GM21825 (cell line): ENCODE measurements around the gene GRB10.

Experiments
- ATAC-seq: cut with Tn5 transposase; IDR thresholded peaks from one replicate; pipeline ENCODE4 v1.9.1; 2021; ENCODE audit warnings: mild to moderate bottlenecking, moderate library complexity; ENCODE audit not compliant: unreplicated experiment

The GRB10 gene

GRCh38 chr7:50782375-50783208 lies at the start of gene GRB10:
Gene GRB10, minus strand, starts transcription at chr7:50782896. Its CDS starts 50,574 bp downstream, at chr7:50732322.
- ATAC-seq, result no peak

- ATAC-seq, result no peak
These were observed 46.1 kb upstream of the GRB10 start for GRCh38 chr7:50828801-50829200.

GRCh38 chr7:50828116-50828515 lies 45.4 kb upstream of the GRB10 start:
- ATAC-seq, result no peak

- ATAC-seq, result no peak
These were observed 44.6 kb upstream of the GRB10 start for GRCh38 chr7:50827281-50827680.

DNA sequence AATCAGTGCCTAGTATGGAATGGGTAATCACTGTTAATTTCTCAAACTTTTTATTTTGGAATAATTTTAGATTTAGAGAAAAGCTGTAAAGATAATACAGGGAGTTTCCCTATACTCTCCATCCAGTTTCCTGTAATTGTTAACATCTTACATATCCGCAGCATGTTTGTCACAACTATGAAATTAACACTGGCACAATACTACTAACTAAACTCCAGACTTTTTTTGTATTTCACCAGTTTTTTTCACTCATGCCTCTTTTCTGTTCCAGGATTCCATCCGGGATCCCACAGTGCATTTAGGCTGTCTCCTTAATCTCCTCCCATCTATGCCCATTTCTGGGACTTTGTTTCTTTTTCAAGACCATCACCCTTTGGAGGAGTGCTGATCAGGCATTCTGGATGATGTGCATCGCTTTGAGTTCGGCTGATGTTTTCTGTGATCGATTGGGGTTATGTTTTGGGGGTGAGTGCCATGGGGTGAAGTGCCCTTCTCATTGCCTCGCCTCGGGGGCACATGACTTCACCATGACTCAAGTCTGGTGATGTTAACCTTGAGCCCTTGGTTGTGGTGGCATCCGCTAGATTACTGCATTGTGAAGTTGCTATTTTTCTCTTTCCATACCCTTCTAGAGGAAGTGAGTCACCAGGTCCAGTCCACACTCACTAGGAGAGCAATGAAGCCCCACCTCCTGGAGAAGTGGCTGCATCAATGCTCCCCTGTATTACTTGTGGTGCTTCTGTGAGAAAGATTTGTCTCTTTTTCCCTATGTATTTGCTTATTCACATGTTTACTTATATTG lies 43.9 kb upstream of the GRB10 start:
- ATAC-seq, result no peak

DNA sequence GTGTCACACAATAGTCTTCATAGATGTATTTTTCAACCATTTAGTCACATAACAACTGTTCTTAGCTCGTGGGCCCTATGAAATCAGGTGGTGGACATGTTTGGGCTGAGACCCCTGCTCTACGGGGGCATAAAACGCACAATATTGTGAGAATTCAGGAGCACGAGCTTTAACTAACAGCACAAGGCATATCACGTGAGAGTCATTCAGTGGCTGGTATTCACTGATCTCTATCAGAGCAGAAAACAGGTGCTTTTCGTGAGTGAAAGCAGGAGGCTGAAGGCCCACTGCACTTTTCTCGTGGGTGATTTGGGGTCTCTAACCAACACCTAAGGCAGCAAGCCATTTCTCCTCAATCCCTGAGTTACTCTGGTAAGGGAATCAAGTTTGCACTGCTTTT lies 42.8 kb upstream of the GRB10 start:
- ATAC-seq, result no peak

DNA sequence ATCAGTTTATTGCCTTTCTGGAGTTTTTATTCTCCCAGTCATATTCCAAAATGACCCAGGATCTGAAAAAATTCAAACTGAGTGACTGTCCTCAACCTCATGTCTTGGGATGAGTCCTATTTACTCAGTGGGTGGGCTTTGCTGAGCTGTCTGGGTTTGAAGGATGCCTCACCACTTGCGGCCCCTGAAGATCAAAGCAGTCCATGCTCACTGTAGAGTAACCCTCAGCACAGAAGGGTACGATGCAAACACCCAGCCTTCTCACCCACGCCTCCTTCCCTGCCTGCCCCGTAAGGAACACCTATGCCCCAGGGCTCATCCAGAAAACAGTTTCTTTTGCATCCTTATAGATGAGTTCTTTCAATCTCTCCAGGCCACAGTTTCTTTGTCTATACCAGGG lies 42.2 kb upstream of the GRB10 start:
- ATAC-seq, result no peak

- no peak for ATAC-seq
These were observed 40.0 kb upstream of the GRB10 start for GRCh38 chr7:50822706-50823105.

GRCh38 chr7:50822110-50822509 lies 39.4 kb upstream of the GRB10 start:
- ATAC-seq, result no peak

GRCh38 chr7:50821457-50822008 lies 38.8 kb upstream of the GRB10 start:
- ATAC-seq, result no peak

- ATAC-seq, result no peak
These were observed 35.6 kb upstream of the GRB10 start for GRCh38 chr7:50818324-50818723.

- ATAC-seq, result no peak
These were observed 34.9 kb upstream of the GRB10 start for GRCh38 chr7:50817561-50817960.

- no peak for ATAC-seq
These were observed 32.4 kb upstream of the GRB10 start for GRCh38 chr7:50815138-50815537.

- ATAC-seq, result no peak
These were observed 31.5 kb upstream of the GRB10 start for GRCh38 chr7:50814166-50814565.

DNA sequence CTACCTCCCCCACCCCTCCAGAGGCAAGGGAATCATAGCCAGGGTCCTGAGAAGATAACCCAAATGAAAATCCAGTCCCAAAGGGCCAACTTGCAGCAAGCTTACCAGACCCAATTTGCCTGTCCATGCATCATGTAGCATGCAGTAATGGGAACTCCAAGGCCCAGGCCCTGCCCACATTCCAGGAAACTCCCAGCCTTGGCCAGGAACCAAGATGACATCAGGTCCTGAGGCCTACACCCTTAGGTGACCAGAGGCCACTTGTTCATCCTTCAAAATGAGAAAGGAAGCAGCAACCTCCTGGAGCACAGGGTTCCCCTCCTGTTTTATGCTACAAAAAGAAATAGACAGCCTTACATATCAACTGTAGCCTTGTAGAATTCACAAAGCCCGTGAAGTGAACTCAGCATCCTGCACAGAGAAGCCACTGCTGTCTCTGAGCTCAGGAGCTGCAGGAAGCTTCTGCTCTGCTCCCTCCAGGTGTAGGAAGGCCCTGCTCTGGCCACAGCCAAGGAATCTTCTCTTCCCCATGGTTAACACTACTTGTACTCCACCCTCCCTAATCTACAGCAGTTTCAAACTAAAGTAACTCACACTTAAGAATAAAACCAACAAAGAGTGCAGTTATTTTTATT lies 30.3 kb upstream of the GRB10 start:
- ATAC-seq, result no peak

DNA sequence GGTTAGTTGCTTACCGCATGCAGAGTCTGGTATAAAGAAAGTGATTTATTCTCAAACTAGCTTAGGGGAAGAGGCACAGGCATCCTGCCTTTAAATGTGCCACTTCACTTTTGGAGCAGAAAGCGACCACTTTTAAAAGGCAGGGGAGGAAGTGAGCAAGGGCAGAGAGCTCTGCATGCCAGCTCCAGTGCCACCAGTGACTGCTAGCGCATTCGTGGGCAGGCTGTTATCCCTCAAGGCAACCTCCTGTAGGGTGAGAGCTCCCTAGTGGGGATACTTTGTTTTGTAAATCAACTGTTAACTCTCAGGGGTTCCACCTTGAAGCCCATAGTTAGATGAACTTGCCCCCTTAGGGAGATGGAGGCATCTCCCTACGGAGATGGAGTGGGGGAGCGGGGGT lies 29.4 kb upstream of the GRB10 start:
- ATAC-seq, result no peak

DNA sequence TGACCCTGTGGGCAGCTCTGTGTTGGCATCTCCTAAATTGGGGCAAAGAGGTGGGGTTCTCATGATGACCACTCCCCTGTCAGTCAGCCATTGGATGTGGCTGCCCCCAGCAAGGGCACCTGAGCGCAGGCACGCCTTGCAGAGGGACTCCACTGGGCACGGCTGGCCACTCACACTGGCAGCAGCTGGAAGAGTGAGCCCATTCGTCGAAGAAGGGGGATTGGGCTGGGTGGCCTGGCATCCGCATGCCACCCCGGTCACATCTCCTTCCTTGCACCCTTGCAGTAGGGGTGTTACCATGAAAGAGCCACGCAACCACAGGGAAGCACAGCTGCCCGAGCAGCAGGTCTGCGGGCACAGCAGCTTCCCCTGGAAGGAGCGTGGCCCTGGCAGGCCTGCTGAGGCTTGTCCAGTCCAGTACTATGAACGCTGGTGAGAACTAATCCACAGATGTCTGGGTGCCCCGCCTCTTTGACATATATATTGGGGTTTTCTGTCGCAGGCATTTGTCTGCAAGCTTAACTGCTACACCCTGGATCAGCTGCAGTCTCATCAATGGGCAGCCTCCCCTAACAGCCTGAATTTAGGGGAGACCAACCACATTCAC lies 25.7 kb upstream of the GRB10 start:
- no peak for ATAC-seq

- no peak for ATAC-seq
These were observed 24.5 kb upstream of the GRB10 start for GRCh38 chr7:50807026-50807730.

DNA sequence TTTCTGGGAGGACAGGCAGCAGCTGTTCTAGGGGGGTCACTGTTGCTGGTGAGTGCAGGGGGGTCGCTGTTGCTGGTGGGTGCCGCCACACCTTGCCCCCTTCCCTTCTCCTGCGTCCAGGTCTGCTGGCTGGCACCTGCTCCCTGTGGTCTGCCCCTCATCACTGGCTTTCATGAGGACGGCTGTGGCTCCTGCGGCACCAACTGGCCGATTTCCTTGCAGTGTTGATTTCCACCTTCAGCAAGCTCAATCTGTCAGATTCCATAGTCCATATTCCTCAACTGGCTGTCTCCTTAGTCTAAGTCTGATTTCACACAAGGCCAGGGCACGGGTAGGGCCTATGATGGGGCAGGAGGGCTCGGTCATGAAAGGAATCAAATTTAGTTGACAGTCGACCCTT lies 23.4 kb upstream of the GRB10 start:
- no peak for ATAC-seq

DNA sequence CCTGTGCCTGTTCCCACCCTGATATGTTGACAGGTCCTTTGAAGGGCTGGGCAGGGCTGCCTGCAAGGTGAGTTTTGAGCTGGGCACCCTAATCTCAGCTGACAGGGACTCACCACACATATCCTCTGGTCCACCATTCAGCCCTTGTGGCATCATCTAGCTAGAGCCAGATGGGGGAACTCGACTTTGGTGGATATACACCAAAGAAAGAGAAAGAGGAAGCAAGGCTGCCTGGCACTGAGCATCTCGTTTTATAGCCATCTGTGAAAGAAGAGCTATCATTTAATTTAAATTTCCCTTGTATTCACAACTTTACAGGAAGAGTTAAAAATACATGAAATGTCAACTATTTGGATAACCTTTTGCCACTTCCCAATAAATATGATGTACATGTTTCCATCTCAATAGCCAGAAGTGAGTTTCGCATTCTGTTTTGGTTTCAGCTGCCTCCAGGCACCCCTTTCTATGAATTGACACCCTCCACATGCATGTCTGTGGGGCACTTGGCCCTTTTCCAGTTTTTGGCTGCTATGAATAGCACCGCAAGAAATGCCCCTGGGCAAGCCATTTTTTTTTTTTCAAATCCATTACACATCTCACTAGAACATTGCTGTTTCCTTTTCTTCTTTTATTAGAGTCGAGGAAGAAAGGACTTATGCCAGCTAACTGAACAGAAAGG lies 22.9 kb upstream of the GRB10 start:
- ATAC-seq, result no peak
